HL-60/S4 (cell line): Measurements from ENCODE around the gene SPDYE16.
"Not testable (repeated sequence)": the region's sequence is repeated elsewhere in the genome, so short reads cannot be mapped to it uniquely, and the experiment has no call there.

Source experiments
- in situ Hi-C: fragments of 300-500 bp; cut with MboI; formaldehyde crosslinking; loops from 2 replicates; pipeline ENCODE4 v1.14.3; 2022; ENCODE audit warnings: low sequenced_read_pairs

Gene SPDYE16

GRCh38 chr7:76505168-76506080, 37.7 kb downstream of the SPDYE16 start:
- in situ Hi-C loops, result no loop called here

- in situ Hi-C loops, result not testable (repeated sequence)
These were observed 38.5 kb downstream of the SPDYE16 start for GRCh38 chr7:76504351-76505167.

- in situ Hi-C loops, result not testable (repeated sequence)
These were observed 39.9 kb downstream of the SPDYE16 start for GRCh38 chr7:76503244-76503643.

- in situ Hi-C loops, result not testable (repeated sequence)
These were observed 40.3 kb downstream of the SPDYE16 start for GRCh38 chr7:76502836-76503235.

GRCh38 chr7:76502224-76502623, 40.9 kb downstream of the SPDYE16 start:
- in situ Hi-C loops, result not testable (repeated sequence)

GRCh38 chr7:76499924-76500241, 43.2 kb downstream of the SPDYE16 start:
- in situ Hi-C loops, result not testable (repeated sequence)

- in situ Hi-C loops, result not testable (repeated sequence)
These were observed 43.7 kb downstream of the SPDYE16 start for GRCh38 chr7:76499201-76499923.

GRCh38 chr7:76498583-76499200, 44.4 kb downstream of the SPDYE16 start:
- in situ Hi-C loops, result not testable (repeated sequence)

- in situ Hi-C loops, result not testable (repeated sequence)
These were observed 45.0 kb downstream of the SPDYE16 start for GRCh38 chr7:76497918-76498582.

GRCh38 chr7:76495717-76496116, 47.4 kb downstream of the SPDYE16 start:
- in situ Hi-C loops, result not testable (repeated sequence)

GRCh38 chr7:76492139-76492538, 51.0 kb downstream of the SPDYE16 start:
- in situ Hi-C loops, result not testable (repeated sequence)

- in situ Hi-C loops, result not testable (repeated sequence)
These were observed 55.1 kb downstream of the SPDYE16 start for GRCh38 chr7:76487969-76488368.

GRCh38 chr7:76486618-76487017, 56.5 kb downstream of the SPDYE16 start:
- in situ Hi-C loops, result not testable (repeated sequence)

- in situ Hi-C loops, result not testable (repeated sequence)
These were observed 57.1 kb downstream of the SPDYE16 start for GRCh38 chr7:76485822-76486610.

- in situ Hi-C loops, result not testable (repeated sequence)
These were observed 58.6 kb downstream of the SPDYE16 start for GRCh38 chr7:76484456-76484855.

GRCh38 chr7:76483081-76483480, 60.0 kb downstream of the SPDYE16 start:
- in situ Hi-C loops, result not testable (repeated sequence)

GRCh38 chr7:76482660-76483059, 60.4 kb downstream of the SPDYE16 start:
- in situ Hi-C loops, result not testable (repeated sequence)
